Fibroblast of lung (primary cell): ENCODE measurements around the gene SEC61G.

ENCODE experiments used
- CTCF ChIP-seq, 2 donors: IDR thresholded peaks in 1 of 2; conservative IDR thresholded peaks in 1 of 2; 1 replicate in 1 of 2; 2 replicates in 1 of 2; pipeline ENCODE4 v1.5.1; 2011 to 2012; ENCODE audit warnings: low read length in 2 of 2, control low read depth in 1 of 2, inconsistent platforms in 1 of 2, low read depth in 1 of 2, mild to moderate bottlenecking in 1 of 2
- EZH2 ChIP-seq: IDR thresholded peaks from 2 replicates; pipeline ENCODE4 v1.5.1; 2012; ENCODE audit warnings: low read length, control low read depth, mild to moderate bottlenecking; ENCODE audit errors: missing control alignments

- TF ChIP-seq EZH2 (no peak), CTCF (conservative IDR thresholded peaks at IDR 0.05 in 1 of 2, IDR thresholded peaks at IDR 0.05 in 1 of 2; ENCODE audit: low read depth in 1 of 2, low read length in 2 of 2) (no peak)
These were observed 26.2 kb upstream of the SEC61G start for GRCh38 chr7:54785261-54785660.
